ENCODE results near the gene PPIL1. TPM values are rescaled to one million over a fixed set of nuclear protein-coding genes. Genes with fewer than 3 reads are reported as not detected.

Gene PPIL1
- total and polyA plus RNA-seq, 10 of the 15 experiments (the other 5 are each of a cell fraction or from before 2014, with no cell fraction given), result 39.5 to 95.8 (median 70.5) TPM

- ChIA-PET CTCF (interaction anchor here (1.5 to 2.9 kb wide), 2 partner anchors 43 to 209 kb away, joined by 6 to 10 read pairs; no protein-coding TSS in a partner anchor), RAD21 (ENCODE audit: unreplicated experiment) (no interaction called here), POLR2A (no interaction called here), SMC1A (ENCODE audit: uncharacterized antibody, unreplicated experiment) (interaction anchor here (1.1 kb wide), 1 partner anchor 11 kb away, joined by 3 read pairs; no protein-coding TSS in a partner anchor)
- in situ Hi-C loops (cut with MboI) (no loop called here), intact Hi-C loops (cut with micrococcal nuclease; ENCODE audit: unreplicated experiment) (no loop called here)
- H3K79me2 ChIP-seq (ENCODE audit: control insufficient read depth, insufficient read depth, low read length), result no peaks in the 10 kb centered on the region
- H3K4me3 ChIP-seq, result no peak overlapping the region
- H4K20me1 ChIP-seq (ENCODE audit: control insufficient read depth, insufficient read depth), result no peaks in the 10 kb centered on the region
- H2AFZ ChIP-seq (ENCODE audit: control insufficient read depth, low read depth, low read length), result no peak overlapping the region
- no peak for DNase-seq (ENCODE audit: low read depth, low spot score)
- no peak for FAIRE-seq
- no peak overlapping the region for H3K27ac ChIP-seq (ENCODE audit: control insufficient read depth, insufficient read depth)
- no peaks in the 10 kb centered on the region for H3K27me3 ChIP-seq (replicated peaks in 1 of 2; ENCODE audit: control insufficient read depth in 2 of 2, insufficient read depth in 2 of 2, low read length in 1 of 2)
- ATAC-seq, result no peak
- H3K9me3 ChIP-seq (replicated peaks; ENCODE audit: control insufficient read depth, insufficient read depth, low read length), result no peaks in the 10 kb centered on the region
- TF ChIP-seq RAD21 (IDR thresholded peaks at IDR 0.05; ENCODE audit: insufficient read depth, low read depth, low read length) (no peak), IKZF2 (IDR thresholded peaks at IDR 0.05) (no peak), RELA (IDR thresholded peaks at IDR 0.05; ENCODE audit: borderline replicate concordance, partially characterized antibody) (no peak), ZNF384 (IDR thresholded peaks at IDR 0.05; ENCODE audit: borderline replicate concordance, low read depth, low read length) (no peak), SRF (IDR thresholded peaks at IDR 0.05; ENCODE audit: low read depth in 2 of 2, low read length in 2 of 2) (no peak), TCF12 (IDR thresholded peaks at IDR 0.05; ENCODE audit: low read depth, low read length) (no peak), SP1 (IDR thresholded peaks at IDR 0.05; ENCODE audit: low read depth, low read length) (no peak), JUNB (IDR thresholded peaks at IDR 0.05) (no peak), LARP7 (IDR thresholded peaks at IDR 0.05) (no peak), BRCA1 (IDR thresholded peaks at IDR 0.05; ENCODE audit: low read depth, low read length) (no peak), POLR2A (IDR thresholded peaks at IDR 0.05; ENCODE audit: low read depth, low read length) (no peak), PML (IDR thresholded peaks at IDR 0.05; ENCODE audit: low read length) (no peak), PKNOX1 (IDR thresholded peaks at IDR 0.05) (no peak), NFYA (IDR thresholded peaks at IDR 0.05; ENCODE audit: borderline replicate concordance, low read depth, low read length) (no peak), SMC3 (IDR thresholded peaks at IDR 0.05; ENCODE audit: borderline replicate concordance, low read length) (no peak), CBX3 (IDR thresholded peaks at IDR 0.05; ENCODE audit: borderline replicate concordance, low read depth) (no peak), SUPT20H (IDR thresholded peaks at IDR 0.05; ENCODE audit: borderline replicate concordance, control insufficient read depth, low read depth, low read length) (no peak), REST (IDR thresholded peaks at IDR 0.05; ENCODE audit: low read depth, low read length) (no peak), NR2C1 (IDR thresholded peaks at IDR 0.05) (no peak), ZBTB11 (CRISPR knock-in tag; IDR thresholded peaks at IDR 0.05) (no peak)
- no peaks in the 10 kb centered on the region for H3K4me1 ChIP-seq (ENCODE audit: control insufficient read depth, insufficient read depth, low read length)
- no peaks in the 10 kb centered on the region for H3K36me3 ChIP-seq (ENCODE audit: control insufficient read depth in 2 of 2, insufficient read depth in 2 of 2, low read length in 1 of 2)
- H3K9ac ChIP-seq (ENCODE audit: control insufficient read depth, insufficient read depth, low read length), result no peak overlapping the region
- no TSS peak for BruUV-seq (replicated peaks)
- H3K4me2 ChIP-seq (ENCODE audit: control insufficient read depth, insufficient read depth), result no peak overlapping the region
- WGBS (ENCODE audit: insufficient coverage, insufficient replicate concordance, low lambda C conversion rate, missing lambda C conversion rate), result 41% methylated on average over 6 of the region's 6 CpGs
Observed at GRCh38 chr6:36809156-36809555, 65.4 kb downstream of the PPIL1 start.

Measured in GM12878 (cell line).